Erythroblast (primary cell): ENCODE measurements around the gene LRRC49.

Experiments
- GATA1 ChIP-seq: IDR thresholded peaks from 2 replicates; pipeline ENCODE4 v1.6.1; 2011; ENCODE audit warnings: low read depth, mild to moderate bottlenecking, control low read depth, low read length, moderate library complexity
- POLR2A ChIP-seq: IDR thresholded peaks from 2 replicates; pipeline ENCODE4 v1.6.1; 2011; ENCODE audit warnings: mild to moderate bottlenecking, low read length

GRCh38 chr15:71092056-71092600, 199.5 kb downstream of the LRRC49 start:
- TF ChIP-seq POLR2A = no peak
- no peak for TF ChIP-seq GATA1
